Erythroblast (primary cell): ENCODE measurements around the gene REEP5.

ENCODE experiments used
- GATA1 ChIP-seq: IDR thresholded peaks from 2 replicates; pipeline ENCODE4 v1.6.1; 2011; ENCODE audit warnings: low read depth, mild to moderate bottlenecking, control low read depth, low read length, moderate library complexity
- POLR2A ChIP-seq: IDR thresholded peaks from 2 replicates; pipeline ENCODE4 v1.6.1; 2011; ENCODE audit warnings: mild to moderate bottlenecking, low read length

DNA sequence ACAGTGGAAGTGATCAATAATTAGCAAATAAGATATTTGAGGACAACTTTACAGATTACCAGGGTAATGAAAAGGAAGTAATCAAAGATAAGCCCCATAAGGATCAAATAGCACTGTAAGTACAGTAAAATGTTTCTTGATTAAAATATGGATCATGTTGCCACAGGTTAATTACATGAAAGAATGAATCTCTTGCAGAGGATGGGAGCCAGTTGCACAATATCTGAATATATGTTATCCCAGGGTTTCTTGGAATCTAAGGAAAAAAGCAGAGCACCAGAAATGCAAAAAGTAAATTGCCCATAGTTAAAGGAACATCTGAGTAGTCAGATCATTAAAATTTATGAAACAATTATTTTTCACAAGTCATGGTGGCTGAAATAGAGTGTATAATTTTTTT is 74.7 kb downstream of the REEP5 start:
- no peak for TF ChIP-seq POLR2A
- no peak for TF ChIP-seq GATA1
